ENCODE data around the gene CDK5. TPM values are rescaled to one million over a fixed set of nuclear protein-coding genes. Genes with fewer than 3 reads are reported as not detected.

CDK5 gene
- total RNA-seq, 1 donor from 2014 or later: 47.9 TPM

- peaks cover 89% of the 10 kb centered on the region for H4K20me1 ChIP-seq (ENCODE audit: insufficient read depth, low read length)
- no peak for DNase-seq (ENCODE audit: low read depth)
Observed at GRCh38 chr7:151100921-151101320, 43.2 kb upstream of the CDK5 start.

GRCh38 chr7:151099486-151100211 lies 42.0 kb upstream of the CDK5 start:
- H3K9ac ChIP-seq (ENCODE audit: low read length): no peak overlapping the region
- peaks cover 2% of the 10 kb centered on the region for H3K36me3 Mint-ChIP-seq (ENCODE audit: low read depth, unreplicated experiment)
- H3K4me3 Mint-ChIP-seq (ENCODE audit: unreplicated experiment): no peak overlapping the region
- H3K27ac ChIP-seq (ENCODE audit: low read depth, low read length): no peak overlapping the region
- H3K27me3 ChIP-seq (ENCODE audit: insufficient read depth, low read length): no peaks in the 10 kb centered on the region
- H3K79me2 ChIP-seq (ENCODE audit: insufficient read depth, low read length): peaks cover 85% of the 10 kb centered on the region
- no peak overlapping the region for H3K4me2 ChIP-seq (ENCODE audit: low read length)
- FAIRE-seq (no peak), DNase-seq (ENCODE audit: low read depth) (no peak)
- no peak overlapping the region for H3K27ac Mint-ChIP-seq (ENCODE audit: unreplicated experiment)
- no peaks in the 10 kb centered on the region for H3K27me3 Mint-ChIP-seq (ENCODE audit: low read depth, unreplicated experiment)
- H3K36me3 ChIP-seq (ENCODE audit: insufficient read depth, low read length): no peaks in the 10 kb centered on the region
- TF ChIP-seq EZH2 (IDR thresholded peaks at IDR 0.05; ENCODE audit: insufficient read depth, low read length): no peak
- no peaks in the 10 kb centered on the region for H3K9me3 ChIP-seq (ENCODE audit: insufficient read depth, low read depth, low read length)
- H3K4me3 ChIP-seq (ENCODE audit: insufficient read depth, low read depth, low read length): no peak overlapping the region
- H3K9me3 Mint-ChIP-seq (ENCODE audit: unreplicated experiment): no peaks in the 10 kb centered on the region
- no peak overlapping the region for H2AFZ ChIP-seq (ENCODE audit: low read depth, low read length)
- peaks cover 16% of the 10 kb centered on the region for H3K4me1 Mint-ChIP-seq (ENCODE audit: low read depth, unreplicated experiment)
- H4K20me1 ChIP-seq (ENCODE audit: insufficient read depth, low read length): peaks cover 90% of the 10 kb centered on the region
- peaks cover 8% of the 10 kb centered on the region for H3K4me1 ChIP-seq (ENCODE audit: insufficient read depth, low read length)

More at GRCh38 chr7:151100921-151101320, 43.2 kb upstream of the CDK5 start:
- H3K4me2 ChIP-seq (ENCODE audit: low read length): no peak overlapping the region
- Mint-ChIP-seq H3K4me1 (ENCODE audit: low read depth, unreplicated experiment) (peaks cover 19% of the 10 kb centered on the region), H3K4me3 (ENCODE audit: unreplicated experiment) (no peak overlapping the region), H3K36me3 (ENCODE audit: low read depth, unreplicated experiment) (peaks cover 4% of the 10 kb centered on the region), H3K27ac (ENCODE audit: unreplicated experiment) (no peak overlapping the region), H3K9me3 (ENCODE audit: unreplicated experiment) (no peaks in the 10 kb centered on the region), H3K27me3 (ENCODE audit: low read depth, unreplicated experiment) (no peaks in the 10 kb centered on the region)
- no peak for FAIRE-seq
- H3K27me3 ChIP-seq (ENCODE audit: insufficient read depth, low read length): no peaks in the 10 kb centered on the region
- H3K27ac ChIP-seq (ENCODE audit: low read depth, low read length): no peak overlapping the region
- no peaks in the 10 kb centered on the region for H3K9me3 ChIP-seq (ENCODE audit: insufficient read depth, low read depth, low read length)
- no peak overlapping the region for H3K9ac ChIP-seq (ENCODE audit: low read length)
- H3K4me3 ChIP-seq (ENCODE audit: insufficient read depth, low read depth, low read length): no peak overlapping the region
- H3K4me1 ChIP-seq (ENCODE audit: insufficient read depth, low read length): peaks cover 15% of the 10 kb centered on the region
- no peak overlapping the region for H2AFZ ChIP-seq (ENCODE audit: low read depth, low read length)
- peaks cover 72% of the 10 kb centered on the region for H3K79me2 ChIP-seq (ENCODE audit: insufficient read depth, low read length)
- H3K36me3 ChIP-seq (ENCODE audit: insufficient read depth, low read length): no peaks in the 10 kb centered on the region
- no peak for TF ChIP-seq CTCF (IDR thresholded peaks at IDR 0.05; ENCODE audit: insufficient read depth, low read depth, low read length)
- TF ChIP-seq EZH2 (IDR thresholded peaks at IDR 0.05; ENCODE audit: insufficient read depth, low read length): no peak

GRCh38 chr7:151095828-151096475 lies 38.3 kb upstream of the CDK5 start:
- peaks cover 4% of the 10 kb centered on the region for H3K36me3 Mint-ChIP-seq (ENCODE audit: low read depth, unreplicated experiment)
- H3K9ac ChIP-seq (ENCODE audit: low read length): no peak overlapping the region
- no peaks in the 10 kb centered on the region for H3K36me3 ChIP-seq (ENCODE audit: insufficient read depth, low read length)
- H3K27ac Mint-ChIP-seq (ENCODE audit: unreplicated experiment): no peak overlapping the region
- H3K4me3 ChIP-seq (ENCODE audit: insufficient read depth, low read depth, low read length): no peak overlapping the region
- no peaks in the 10 kb centered on the region for H3K27me3 ChIP-seq (ENCODE audit: insufficient read depth, low read length)
- no peak overlapping the region for H2AFZ ChIP-seq (ENCODE audit: low read depth, low read length)
- H3K9me3 Mint-ChIP-seq (ENCODE audit: unreplicated experiment): no peaks in the 10 kb centered on the region
- no peak overlapping the region for H3K27ac ChIP-seq (ENCODE audit: low read depth, low read length)
- peaks cover 5% of the 10 kb centered on the region for H3K4me1 ChIP-seq (ENCODE audit: insufficient read depth, low read length)
- FAIRE-seq (no peak), DNase-seq (ENCODE audit: low read depth) (no peak)
- no peaks in the 10 kb centered on the region for H3K27me3 Mint-ChIP-seq (ENCODE audit: low read depth, unreplicated experiment)
- peaks cover 95% of the 10 kb centered on the region for H3K79me2 ChIP-seq (ENCODE audit: insufficient read depth, low read length)
- H3K9me3 ChIP-seq (ENCODE audit: insufficient read depth, low read depth, low read length): no peaks in the 10 kb centered on the region
- no peak overlapping the region for H3K4me2 ChIP-seq (ENCODE audit: low read length)
- H3K4me1 Mint-ChIP-seq (ENCODE audit: low read depth, unreplicated experiment): peaks cover 19% of the 10 kb centered on the region
- H4K20me1 ChIP-seq (ENCODE audit: insufficient read depth, low read length): peaks cover 90% of the 10 kb centered on the region
- TF ChIP-seq EZH2 (IDR thresholded peaks at IDR 0.05; ENCODE audit: insufficient read depth, low read length) (no peak), CTCF (IDR thresholded peaks at IDR 0.05; ENCODE audit: insufficient read depth, low read depth, low read length) (no peak)
- H3K4me3 Mint-ChIP-seq (ENCODE audit: unreplicated experiment): no peak overlapping the region
